NCI-H82 treated with DMSO at 0.1 percent for 48 hours (cell line): ENCODE results near the gene PRKN.
A peak's percentile ranks its signal among the peaks of the same experiment; 100 is the strongest.
"Not testable (repeated sequence)": the region's sequence is repeated elsewhere in the genome, so short reads cannot be mapped to it uniquely, and the experiment has no call there.

Experiments used
- DNase-seq: peaks from one replicate; lab custom pipeline; 2025; ENCODE audit not compliant: unreplicated experiment; lab: John Stamatoyannopoulos, UW

The PRKN gene

DNA sequence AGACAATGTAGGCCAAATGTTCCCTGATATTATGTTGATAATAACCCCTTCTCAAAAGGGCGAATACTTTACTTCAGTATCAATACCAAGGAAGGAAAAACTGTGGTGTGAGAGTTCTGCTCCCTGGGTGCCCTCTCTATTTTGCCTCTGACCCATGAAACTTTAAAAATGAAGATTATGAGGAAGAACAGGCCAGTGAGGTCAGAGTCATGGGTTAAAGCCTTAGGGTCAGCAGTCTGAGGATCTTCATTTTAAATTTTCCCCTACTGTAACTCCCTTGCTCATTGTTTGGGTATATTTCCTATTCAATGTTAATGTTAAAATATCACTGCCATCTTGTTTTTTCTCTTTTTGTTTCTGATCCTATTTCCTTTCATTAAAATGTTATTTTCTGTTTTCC, 47.9 kb downstream of the PRKN start:
- DNase-seq = no peak

DNA sequence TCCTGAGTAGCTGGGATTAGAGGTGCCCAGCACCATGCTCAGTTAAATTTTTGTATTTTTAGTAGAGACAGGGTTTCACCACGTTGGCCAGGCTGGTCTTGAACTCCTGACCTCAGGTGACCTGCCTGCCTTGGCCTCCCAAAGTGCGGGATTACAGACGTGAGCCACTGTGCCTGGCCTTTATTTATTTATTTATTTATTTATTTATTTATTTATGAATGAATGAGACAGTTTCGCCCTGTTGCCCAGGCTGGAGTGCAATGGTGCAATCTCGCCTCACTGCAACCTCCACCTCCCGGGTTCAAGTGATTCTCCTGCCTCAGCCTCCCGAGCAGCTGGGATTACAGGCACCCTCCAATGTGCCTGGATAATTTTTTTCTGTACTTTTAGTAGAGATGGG, 48.7 kb downstream of the PRKN start:
- DNase-seq = not testable (repeated sequence)

DNA sequence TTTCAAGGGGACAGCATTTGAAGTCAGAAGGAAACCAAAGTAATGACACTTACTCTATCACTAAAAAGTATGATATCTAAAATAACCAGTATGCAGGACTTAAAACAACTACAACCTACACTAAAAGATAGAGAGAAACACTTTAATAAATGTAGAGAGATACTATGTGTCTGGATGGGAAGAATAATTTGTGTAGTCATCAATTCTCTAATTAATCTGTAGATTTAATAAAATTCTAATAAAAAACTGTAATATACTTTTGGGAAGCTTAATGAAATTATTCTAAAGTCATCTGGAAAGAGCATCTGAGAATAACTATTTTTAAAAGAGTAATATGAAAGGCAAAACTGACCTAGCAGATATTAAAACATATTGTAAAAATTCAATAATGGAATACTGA, 52.1 kb downstream of the PRKN start:
- DNase-seq = no peak

DNA sequence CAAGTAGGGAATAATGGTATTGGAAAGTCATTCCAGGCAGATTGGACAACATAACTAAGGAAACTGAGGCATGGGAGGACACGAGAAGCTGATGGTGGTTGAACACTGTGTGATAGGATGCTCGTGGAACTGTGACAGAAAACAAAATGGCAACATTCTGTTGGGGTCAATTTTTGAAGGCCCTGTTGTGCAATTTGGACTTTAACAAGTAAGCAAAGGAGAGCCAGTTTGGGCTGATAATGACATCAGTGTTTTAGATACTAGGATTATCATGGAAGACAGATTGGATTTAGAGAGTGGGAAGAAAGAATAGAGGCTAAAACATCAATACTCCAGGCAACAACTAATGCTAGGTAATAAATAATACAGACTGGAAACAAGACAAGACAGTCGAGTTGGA, 53.1 kb downstream of the PRKN start:
- DNase-seq = no peak

DNA sequence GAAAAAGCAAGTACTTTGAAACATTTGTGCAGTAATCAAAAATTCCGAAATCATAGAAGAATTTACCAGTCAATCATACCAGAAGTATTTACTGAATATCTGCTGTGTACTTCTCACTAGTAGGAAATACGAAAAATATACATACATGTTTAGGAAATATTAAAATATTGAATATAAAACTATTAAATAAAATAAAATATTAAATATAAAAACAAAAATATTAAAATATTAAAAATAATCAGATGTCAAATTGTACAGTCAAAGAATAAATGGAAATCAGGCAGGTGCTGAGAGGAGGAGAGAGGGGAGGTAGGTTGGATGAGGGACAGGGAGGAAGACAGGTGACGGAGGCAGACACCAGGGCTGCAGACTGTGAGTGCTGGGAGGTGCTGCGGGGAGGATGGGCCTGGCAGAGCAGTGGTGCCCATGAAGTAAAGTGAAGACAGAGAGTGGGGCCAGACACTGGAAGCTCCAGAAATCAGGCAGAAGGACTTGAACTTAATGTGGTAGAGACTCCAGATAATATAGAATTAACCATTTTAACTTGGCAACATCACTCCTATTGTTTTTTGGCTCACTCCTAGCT, 55.9 kb downstream of the PRKN start:
- DNase-seq = no peak

DNA sequence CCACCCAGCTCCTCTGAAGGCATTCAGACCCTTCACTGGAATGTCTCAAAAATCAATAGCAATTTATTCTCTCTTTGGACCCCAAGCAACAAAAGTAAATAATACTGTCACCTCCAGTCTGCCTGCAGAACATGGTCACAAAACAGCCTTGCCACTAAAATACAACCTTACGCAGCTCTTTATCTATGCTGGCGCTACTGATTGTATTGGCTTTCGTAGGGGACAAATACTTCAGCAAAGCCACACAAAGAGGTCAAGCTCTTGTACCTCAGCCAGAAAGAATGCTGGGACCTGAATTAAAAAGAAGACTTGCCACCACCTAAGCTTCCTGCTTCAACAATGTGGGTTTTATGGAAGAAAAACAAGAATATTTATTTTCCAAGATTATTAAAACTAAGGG, 57.2 kb downstream of the PRKN start:
- DNase-seq = no peak

DNA sequence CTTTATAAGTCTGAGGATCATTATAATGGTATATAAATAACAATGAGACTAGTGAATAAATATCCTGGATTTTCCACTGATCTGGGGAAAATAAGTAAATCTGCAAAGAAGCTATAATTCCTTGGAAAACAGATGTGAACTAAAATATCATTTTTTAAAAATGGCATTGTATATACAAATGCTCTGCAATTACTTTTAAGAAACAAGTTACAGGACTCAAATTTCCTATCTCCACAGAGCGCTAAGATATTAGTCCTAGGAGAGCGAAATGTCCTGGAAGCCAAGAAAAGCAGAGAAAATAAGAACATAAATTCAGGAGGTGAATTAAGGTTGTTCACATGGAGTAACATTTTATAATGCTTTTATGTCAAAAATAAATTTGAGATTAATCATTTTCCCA, 61.3 kb downstream of the PRKN start:
- no peak for DNase-seq

DNA sequence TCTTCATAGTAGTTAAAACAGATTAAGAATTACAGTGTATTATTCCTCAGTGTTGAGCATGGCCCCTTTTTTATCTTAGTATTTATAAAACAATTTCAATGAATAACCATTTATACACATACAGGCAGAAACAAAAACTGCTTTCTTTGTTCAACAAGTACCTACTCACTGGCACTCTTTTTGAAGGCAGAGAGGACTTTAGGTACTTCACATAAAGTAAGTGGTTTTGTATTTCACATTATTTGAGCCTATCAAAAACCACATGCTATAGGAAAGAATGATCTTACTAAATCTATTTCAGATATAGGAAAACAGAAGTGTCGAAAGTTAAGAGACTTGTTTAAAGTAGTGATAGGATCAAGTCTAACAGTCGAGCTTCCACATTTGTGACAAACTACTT, 73.8 kb downstream of the PRKN start:
- no peak for DNase-seq

DNA sequence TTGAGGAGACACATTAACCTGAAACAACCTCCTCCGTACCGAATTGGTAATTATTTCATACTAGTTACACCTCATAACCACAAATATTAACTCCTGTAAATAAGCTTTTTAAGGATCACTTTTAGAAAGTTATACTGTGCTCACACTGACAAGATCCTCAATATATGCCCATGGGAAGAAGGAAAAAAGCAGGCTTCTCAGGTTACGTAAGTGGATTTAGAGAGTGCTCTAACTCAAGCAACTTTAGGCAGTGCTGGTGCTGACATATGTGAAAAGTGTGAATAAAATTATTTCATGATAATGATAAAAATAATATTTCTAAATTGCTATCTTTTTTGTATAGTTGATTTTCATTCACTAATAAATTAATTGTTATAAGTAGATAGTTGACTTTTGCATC, 76.1 kb downstream of the PRKN start:
- DNase-seq = no peak

DNA sequence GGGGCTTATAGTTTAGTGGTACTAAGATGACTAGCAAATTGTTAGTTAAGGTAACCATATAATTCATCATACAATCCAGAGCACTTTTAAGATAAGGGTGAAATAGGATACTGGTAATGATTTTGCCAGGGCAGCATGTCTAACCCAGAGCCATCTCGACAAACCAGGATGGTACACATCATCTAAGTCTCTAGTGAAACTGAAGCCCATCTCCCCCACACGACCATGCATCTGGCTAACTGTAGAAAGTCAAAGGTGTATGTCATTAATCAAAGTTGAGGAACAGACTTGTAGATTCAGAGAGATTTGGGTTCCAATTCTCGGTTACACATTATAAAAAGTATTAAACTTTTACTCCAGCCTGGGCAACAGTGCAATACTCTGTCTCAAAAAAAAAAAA, 78.3 kb downstream of the PRKN start:
- DNase-seq = no peak

DNA sequence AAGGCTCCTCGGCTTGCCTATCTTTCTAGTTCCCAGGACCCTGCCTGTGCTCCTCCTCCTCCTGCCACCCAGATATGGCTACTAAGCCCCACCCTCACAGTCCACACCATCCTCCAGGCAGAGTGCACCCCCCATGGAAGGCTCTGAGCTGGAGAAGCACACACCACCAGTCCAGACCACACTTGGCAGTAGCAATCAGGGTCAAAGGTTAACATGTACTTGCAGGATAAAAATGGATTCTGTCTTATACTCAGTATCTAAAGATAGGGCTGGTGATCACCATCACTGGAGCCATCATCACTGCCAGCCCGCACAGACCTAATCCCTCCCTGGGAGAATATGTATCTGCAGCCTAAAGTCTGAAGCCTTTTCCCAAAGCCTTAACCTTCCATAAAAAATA, 83.4 kb downstream of the PRKN start:
- no peak for DNase-seq

DNA sequence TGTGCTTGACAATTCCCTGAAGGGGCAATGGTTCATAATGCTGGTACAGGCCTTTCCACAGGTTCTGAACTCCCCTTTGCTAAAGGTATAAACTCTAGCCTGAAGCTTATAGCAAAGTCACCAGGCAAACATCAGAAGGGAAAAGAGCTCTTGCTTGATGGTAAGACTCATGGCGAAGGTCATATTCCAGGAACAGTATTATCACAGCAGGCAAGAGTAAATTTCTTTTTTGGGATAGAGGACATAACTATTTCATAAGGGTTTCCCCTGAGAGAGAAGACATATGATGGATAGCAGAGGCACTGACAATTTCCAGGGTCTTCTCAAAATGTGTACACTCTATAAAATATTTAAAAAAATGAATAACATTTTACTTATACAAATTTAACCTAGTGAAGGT, 86.8 kb downstream of the PRKN start:
- no peak for DNase-seq

DNA sequence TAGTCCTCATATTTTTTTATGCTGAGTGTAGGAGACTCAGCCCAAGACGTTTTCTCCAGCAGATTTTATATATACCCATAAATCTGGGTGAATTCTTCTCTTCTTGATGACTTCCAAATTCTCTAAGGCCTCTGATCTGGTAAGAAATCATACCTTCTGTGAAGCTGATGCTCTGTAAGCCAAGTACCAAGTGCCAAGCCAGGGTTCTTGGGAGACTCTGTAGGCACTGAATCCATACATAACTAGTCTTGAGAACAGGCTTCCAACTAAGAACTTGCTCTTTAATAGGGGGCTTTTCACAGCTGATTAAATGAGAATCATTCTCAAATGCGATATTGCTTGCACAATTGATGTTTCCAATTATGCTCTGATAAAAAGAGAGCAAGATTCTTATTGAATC, 87.6 kb downstream of the PRKN start:
- DNase-seq = no peak

DNA sequence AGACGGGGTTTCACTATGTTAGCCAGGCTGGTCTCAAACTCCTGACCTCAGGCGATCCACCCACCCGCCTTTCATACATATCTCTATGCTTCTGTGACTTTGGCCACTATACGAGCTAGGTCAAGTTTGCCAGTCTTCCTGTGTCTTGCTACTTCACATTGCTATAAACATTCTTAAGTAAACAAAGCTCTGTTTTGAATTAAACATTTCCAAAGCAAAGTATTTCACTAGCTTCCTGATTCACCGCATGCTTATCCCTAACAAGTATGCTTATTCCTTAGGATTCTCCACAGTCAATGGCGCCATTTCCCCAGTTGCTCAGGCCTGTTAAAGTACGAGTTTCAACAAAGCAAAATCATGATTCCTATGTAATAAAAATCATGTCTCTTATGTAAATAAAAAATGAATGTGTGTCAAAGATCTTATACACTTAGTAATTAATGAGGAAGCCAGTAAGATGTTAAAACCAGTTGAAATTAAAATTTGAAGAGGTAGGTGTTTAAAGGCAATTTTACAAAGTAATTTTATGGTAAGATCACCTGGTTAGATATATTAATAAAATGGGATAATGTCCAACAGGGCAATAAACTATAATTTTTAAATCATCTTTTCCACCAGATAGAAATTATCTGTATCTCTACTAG, 88.5 kb downstream of the PRKN start:
- no peak for DNase-seq

DNA sequence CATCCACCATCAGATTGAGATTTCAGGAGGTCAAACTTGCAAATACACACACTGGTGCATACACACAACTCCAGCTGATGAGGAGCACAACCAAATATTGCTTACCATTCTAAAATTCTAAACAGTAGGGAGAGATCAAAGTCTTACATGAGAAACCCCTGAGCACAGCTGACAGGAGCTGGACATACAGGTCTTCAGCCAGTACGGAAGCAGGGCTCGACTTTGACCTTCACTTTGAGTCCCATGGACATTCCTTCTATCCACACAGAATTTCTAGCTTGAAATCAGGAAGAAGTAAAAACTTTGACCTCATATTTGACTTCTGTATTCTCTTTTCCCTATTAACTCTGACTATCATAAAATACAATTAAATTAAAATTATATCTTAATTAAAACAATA, 90.2 kb downstream of the PRKN start:
- DNase-seq = no peak

DNA sequence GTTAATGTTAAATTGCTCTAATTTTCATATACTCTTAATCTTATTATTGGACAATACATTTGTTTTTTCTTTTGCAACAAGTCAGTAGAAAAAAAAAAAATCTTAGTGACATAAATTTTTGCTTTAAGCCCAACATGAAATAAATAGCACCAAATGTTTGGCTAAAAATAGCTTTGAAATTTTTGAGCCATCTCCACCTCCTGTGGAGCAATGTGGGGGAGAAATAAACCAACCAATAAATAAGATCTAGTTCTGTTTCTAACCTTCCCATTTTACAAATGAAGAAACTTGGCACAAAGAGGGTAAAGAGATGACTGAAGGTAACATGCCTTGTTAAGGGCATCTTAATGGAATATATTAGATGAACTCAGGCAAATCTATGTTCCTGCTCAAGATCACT, 91.4 kb downstream of the PRKN start:
- no peak for DNase-seq

DNA sequence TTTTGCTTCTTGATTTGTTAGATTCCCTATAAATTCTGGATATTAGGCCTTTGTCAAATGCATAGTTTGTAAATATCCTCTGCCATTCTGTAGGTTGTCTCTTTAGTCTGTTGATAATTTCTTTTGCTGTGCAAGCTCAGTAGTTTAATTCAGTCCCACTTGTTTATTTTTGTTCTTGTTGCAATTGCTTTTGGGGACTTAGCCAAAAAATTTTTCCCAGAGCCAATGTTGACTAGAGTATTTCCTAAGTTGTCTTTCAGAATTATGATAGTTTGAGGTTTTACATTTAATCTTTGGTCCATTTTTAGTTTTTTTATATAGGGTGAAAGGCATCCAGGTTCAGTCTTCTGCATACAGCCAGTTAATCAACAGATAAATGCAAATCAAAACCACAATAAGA, 96.0 kb downstream of the PRKN start:
- no peak for DNase-seq

DNA sequence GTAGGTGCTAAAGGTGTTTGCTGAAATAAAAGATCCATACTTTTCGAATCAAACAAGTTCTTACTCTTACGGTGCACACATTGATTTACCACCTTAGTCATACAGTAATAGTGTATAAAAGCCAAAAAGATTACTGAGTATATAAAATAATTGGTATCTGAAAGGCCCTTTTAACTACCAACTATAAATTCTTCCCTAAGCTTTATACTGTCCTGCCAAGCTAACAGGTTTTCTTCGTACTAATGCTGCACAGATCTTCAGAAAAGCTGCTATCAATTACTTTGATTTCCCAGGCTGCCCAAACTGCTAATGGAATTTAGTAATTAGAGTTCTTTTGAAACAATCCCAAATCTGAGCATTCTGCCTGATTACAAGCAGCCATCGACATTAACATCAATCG, 97.5 kb downstream of the PRKN start:
- DNase-seq = peak; percentile 67

DNA sequence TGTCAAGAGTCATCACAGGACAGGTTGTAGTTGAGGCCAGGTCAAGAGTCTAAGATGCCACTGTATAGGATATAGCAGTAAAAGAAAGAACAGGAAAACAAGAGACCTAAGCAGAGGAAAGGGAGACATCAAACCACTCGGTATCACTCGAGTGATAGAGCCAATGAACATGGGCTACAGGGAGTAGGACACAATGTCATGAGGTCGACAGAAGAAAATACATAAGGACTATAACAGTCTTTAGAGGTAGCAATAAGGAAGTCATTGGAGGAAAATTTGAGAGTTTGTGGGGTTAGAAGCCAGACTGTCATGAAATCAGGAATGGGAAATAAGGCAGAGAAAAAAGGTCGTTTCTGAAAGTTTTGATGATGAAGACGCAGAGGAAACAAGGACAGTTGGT, 99.7 kb downstream of the PRKN start:
- DNase-seq = no peak

DNA sequence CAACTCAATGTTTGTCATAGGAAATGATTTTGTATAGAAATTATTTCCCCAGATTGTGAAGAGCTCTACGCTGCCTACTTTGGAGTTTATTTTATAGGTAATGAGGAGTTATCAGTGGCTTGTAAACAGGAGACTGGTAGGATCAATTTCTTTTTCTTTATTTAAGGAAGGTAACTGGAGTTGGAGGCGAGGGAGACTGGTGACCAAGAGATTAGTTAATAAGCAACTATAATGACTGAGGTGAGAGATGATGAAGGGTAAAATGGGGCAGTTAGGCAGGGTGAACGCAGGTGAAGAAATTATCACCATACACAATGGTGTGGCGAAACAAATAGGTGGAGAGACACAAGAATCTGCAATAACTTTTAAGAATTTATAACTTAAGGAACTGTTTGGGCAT, 100.2 kb downstream of the PRKN start:
- no peak for DNase-seq

DNA sequence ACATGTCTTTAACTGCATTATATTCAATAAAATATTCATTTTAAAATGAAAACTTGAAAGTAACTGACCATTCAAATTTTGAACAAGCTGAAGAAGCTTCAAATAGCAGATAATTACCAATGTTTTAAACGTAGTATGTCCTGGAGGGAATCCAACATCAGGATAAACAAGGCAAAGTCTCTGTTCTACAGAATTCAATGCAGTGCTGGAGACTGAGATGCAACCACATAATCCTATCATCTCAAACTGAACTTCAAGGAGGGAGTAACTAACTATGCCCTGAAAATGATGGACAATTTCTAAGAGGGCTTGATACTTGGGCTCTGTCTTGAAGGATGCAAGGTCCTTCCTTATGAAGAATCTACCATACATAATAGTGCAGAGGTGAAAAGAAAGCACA, 100.7 kb downstream of the PRKN start:
- DNase-seq = no peak

DNA sequence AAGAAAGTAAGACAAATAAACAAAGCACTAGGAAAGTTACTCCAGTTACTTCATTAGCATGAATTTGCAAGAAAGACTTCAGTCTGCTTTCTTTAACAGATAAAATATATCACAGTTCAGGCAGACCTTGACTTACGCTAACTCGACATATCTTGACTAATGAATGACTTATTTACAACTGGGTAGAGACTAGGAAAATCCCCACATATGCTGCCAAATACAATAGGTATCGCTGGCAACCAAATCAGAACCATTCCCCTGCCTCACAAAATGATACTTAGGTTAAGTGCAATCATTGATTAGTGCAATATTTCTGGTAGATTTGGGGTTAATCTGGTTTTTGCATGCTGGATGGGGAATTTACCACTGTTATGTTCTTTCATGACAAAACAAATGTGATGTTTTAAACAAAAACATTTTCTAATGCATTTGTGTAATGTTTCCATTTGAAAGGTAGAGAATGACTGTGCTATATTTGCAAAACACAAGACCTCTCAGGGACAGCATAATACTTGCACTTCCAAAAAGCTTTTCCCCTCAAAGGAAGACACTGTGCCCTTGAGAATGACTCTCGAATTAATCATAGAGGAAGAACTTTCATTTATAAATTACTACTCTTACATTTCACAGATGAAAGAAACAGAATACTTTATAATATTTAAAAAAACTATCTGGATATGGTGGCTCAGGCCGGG, 101.6 kb downstream of the PRKN start:
- DNase-seq = no peak

DNA sequence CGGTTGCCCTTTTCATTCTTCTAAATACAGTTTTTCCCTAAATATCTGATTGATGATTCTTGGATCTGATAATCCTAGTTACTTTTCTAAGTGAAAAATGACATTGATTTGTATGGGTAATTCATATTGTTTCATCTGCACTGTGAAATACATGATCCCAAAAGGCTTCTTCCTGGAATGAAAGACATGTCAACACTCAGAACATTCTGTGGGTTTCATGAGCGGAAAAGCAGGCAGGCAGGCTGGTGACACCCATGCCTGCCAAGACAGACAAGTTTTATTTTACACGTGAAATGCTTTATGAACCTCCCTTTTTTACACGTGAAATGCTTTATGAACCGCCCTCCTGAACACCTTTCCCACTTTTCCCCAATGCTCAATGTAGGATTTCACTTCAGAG, 105.0 kb downstream of the PRKN start:
- DNase-seq = no peak
